Loucy (cell line): ENCODE results near the gene NSF.

Experiments
- EZH2phosphoT487 ChIP-seq: fragments of 200-600 bp; IDR thresholded peaks from 2 replicates; pipeline ENCODE4 v1.6.1; 2018; ENCODE audit warnings: antibody characterized with exemption, mild to moderate bottlenecking, moderate library complexity, borderline replicate concordance
- TF ChIP-seq, protein P1 (sequence below): fragments of 200-600 bp; sonication (generic); conservative IDR thresholded peaks from 2 replicates; pipeline ENCODE4 v1.5.1; 2014; ENCODE audit warnings: mild to moderate bottlenecking, antibody characterized with exemption, low read length

DNA sequence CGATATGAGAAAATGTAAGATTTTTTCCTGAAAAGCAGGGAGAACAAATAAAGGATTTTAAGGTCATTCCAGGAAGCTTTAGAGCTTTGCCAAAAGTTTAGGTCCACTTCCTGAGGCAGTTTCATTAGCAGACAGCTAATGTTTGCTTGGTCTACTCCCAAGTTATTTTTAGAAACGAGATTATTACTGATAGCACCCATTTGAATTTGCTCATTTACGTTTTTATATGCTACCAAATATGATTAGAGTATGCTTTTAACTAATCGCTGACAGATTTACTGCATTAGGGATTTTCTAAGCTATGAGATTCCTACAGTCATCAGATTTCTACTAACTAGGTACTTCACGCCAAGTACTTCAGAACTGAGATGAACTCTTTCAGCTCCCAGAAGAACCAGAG lies 129.9 kb downstream of the NSF start:
- TF ChIP-seq, protein P1, sequence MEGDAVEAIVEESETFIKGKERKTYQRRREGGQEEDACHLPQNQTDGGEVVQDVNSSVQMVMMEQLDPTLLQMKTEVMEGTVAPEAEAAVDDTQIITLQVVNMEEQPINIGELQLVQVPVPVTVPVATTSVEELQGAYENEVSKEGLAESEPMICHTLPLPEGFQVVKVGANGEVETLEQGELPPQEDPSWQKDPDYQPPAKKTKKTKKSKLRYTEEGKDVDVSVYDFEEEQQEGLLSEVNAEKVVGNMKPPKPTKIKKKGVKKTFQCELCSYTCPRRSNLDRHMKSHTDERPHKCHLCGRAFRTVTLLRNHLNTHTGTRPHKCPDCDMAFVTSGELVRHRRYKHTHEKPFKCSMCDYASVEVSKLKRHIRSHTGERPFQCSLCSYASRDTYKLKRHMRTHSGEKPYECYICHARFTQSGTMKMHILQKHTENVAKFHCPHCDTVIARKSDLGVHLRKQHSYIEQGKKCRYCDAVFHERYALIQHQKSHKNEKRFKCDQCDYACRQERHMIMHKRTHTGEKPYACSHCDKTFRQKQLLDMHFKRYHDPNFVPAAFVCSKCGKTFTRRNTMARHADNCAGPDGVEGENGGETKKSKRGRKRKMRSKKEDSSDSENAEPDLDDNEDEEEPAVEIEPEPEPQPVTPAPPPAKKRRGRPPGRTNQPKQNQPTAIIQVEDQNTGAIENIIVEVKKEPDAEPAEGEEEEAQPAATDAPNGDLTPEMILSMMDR: no peak
- no peak for TF ChIP-seq EZH2phosphoT487
